SK-N-DZ (cell line): ENCODE data around the gene HSD17B12.
"Not testable (repeated sequence)": the region's sequence is repeated elsewhere in the genome, so short reads cannot be mapped to it uniquely, and the experiment has no call there.

Experiments
- DNase-seq: peaks from one replicate; pipeline ENCODE4 v3.0.0-alpha.2; 2015; ENCODE audit warnings: low spot score

Gene HSD17B12

DNA sequence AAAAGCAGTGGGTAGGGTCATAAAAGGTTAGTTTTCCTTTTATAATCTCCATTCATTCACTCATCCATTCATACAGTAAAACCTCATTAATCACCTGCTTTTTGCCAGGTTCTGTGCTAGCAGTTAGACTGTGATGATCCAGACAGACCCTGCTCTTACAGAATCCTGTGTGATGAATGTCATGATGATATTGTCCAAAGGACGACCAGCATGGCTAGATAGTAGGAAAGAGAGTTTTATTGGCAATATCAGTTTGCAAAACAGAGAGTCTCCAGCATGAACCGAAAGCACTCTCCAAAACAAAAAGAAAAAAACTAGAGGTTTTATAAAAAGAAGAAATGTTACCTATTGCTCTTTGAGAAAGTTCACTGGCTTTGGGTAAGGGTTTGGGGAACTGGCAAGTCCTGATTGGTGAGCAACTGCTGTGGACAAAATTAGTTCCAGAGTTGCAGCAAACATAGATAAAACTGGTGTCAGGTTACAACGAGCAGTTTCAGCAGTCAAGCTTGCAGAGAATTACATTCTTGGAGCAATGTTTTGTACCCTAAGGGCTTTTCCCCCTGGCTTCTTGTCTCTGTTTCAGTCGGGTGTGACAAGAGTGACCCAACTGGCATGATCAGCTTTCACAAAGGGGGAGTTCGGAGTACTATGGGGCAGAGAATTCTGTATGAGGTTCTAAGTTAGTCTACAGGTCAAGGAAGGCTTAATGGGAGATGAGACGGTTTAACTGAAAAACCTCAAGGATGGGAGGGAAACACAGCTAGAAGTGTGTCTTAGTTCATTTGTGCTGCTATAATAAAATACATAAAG, 58.3 kb downstream of the HSD17B12 start:
- peak; percentile 59 for DNase-seq

DNA sequence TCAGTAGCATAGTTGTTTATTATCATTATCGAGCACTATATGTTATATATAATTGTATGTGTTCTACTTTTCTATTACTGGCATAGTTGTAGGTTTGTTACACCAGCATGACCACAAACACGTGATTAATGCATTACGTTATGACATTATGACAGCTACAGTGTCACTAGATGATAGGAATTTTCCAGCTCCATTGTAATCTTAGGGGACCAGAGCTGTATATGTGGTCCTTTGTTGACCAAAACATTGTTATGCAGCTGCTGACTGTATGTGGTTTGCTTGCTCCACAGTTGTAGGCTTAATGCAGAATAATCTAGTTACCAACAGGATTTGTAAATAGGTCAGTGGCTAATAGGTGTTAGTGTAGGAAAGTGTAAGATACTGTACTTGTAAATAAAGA, 66.1 kb downstream of the HSD17B12 start:
- no peak for DNase-seq

DNA sequence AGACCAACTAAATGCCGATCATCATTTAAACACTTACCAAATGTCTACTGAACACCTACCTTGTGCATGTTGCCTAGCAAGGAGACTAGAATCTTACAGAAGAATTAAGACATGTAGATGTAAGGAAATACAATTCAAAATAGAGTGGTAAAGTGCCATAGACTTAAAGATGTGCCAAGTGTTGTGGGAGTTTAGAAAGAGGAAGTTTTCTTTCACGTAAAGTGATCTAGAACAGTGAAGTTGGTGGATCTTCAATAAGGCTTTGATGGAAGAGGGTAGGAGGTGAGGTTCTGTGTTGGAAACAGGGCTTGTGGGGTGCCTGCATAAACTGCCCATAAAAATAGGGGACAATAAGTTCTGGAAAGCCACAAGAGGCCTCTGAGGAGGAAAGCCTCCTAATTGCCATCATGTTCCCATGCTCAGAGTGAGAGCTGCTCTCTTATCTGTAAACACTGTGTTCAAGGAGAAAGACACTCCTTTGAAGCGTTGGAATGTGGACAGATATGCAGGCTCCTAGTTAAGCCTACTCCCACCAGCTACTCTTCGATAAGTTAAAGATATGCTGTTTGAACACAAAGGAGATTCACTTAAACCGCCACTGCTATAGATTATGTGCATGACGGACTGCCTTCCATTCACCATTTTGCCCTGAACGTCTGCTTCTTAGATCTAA, 66.7 kb downstream of the HSD17B12 start:
- DNase-seq, result no peak

DNA sequence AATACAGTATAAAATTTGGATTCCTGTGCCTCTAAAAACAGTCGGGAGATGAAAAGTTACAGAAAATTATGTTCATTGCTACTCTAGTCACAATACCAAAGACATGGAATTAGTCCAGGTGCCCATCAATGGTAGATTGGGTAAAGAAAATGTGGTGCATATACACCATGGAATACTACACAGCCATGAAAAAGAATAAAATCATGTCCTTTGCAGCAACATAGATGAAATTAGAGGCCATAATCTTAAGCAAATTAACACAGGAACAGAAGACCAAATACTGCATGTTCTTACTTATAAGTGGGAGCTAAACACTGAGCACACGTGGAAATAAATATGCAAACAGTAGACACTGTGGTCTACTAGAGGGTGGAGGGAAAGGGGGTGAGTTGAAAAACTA, 67.6 kb downstream of the HSD17B12 start:
- no peak for DNase-seq

DNA sequence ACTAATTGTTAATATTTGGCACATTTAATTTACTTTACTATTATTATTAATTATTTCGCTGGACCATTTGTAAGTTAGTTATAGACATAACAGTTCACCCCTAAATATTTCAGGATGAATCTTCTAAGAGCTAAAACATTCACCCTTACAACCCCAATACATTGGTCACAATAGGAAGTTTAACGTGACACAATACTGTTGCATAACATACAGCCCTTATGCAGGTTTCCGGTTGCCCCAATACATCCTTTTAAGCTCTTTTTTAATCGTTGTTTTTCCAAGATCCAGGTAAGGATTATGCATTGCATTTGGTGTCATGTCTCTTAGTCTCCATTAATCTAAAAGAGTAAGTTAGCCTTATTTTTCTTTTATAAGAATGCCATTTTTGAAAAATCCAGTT, 71.2 kb downstream of the HSD17B12 start:
- DNase-seq, result no peak

DNA sequence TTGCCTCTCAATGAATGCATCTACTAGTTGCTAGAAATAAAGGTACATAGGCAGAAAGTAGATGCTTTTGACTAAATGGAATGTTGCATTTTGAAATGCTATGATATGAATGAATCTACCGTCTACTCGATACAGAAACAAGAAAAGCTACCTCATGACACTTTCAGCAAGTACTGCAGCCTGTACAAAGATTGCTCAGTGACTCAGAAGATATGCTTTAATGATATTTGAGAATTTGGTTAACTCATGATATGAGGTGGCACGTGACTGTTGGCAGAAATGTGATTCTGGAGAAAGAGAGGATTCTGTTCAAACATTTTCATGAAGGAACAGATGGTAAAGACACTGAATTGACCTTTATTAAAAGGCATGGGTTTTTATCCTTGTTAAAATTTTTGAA, 76.0 kb downstream of the HSD17B12 start:
- no peak for DNase-seq

DNA sequence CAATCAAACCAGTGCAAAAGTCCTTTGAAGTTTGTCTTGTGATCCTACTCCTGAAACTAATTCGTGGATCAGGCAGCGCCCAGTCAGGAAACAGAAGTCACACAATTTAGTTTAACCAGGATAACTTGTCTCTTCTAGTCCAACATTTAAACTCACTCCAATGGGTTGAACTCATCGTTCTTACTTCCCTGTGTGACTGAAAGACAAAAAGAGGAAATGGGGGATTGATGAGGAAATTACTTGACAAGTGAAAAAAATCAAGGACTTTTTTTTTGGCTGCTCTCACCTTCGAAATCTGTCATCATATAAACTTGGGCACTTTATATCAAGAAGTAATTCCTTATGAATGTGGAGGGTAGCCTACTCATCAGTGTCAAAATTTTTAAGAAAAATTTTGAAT, 78.4 kb downstream of the HSD17B12 start:
- DNase-seq, result no peak

DNA sequence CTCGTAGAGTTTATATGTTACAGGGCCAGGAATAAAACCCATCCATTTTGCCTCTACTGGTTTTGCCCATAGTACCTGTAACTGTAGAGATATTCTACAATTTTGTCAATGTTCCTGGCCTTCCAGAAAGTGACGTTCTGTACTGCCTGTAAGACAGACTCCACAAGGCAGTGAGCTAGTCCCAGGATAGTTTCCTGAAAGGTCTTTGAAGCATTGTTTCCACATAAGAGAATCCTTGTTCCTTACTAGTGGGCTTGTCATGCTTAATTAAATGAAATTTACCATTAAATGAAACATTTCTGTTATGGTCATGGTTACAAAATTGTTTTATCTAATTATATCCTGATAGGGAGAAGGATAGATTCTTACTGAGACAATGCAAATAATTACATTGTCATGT, 80.4 kb downstream of the HSD17B12 start:
- DNase-seq, result peak; percentile 3

DNA sequence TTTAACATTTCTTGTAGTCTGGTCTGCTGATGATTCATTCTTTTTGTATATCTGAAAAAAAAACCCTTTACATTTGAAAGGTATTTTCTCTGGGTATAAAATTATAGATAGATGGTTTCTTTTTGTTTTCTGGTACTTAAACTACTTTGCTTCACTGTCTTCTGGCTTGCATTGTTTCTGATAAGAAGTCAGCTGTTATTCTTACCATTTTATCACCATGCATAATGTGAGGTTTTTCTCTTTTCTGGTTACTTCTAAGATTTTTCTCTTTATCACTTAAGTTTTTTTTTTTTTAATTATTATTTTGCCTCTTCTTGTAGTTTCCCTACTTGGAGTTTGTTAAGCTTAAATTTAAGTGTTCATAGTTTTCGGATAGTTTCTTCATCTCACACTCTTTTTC, 84.7 kb downstream of the HSD17B12 start:
- no peak for DNase-seq

DNA sequence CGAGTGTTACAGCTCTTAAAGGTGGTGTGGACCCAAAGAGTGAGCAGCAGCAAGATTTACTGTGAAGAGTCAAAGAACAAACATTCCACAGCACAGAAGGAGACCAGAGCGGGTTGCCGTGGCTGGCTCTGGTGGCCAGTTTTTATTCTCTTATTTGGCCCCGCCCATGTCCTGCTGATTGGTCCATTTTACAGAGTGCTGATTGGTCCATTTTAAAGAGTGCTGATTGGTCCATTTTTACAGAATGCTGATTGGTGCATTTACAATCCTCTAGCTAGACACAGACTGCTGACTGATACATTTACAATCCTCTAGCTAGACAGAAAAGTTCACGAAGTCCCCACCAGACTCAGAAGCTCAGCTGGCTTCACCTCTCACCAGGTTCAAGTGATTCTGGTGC, 88.1 kb downstream of the HSD17B12 start:
- not testable (repeated sequence) for DNase-seq

DNA sequence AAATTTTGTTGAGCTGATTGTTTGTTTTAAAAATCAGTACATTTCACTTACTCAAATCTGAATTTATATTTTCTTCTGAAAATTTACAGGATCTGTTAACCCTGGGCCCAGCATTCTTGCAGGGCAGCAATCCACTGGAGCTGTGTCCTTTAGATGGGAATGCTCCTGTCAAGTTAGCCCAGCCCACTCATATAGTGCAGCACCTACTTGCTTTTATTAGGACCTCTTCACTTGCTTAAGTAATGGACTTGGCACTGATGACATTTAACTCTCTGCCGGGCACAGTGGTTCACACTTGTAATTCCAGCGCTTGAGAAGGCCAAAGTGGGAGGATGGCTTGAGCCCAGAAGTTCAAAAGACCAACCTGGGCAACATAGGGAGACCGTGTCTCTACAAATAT, 89.6 kb downstream of the HSD17B12 start:
- no peak for DNase-seq

DNA sequence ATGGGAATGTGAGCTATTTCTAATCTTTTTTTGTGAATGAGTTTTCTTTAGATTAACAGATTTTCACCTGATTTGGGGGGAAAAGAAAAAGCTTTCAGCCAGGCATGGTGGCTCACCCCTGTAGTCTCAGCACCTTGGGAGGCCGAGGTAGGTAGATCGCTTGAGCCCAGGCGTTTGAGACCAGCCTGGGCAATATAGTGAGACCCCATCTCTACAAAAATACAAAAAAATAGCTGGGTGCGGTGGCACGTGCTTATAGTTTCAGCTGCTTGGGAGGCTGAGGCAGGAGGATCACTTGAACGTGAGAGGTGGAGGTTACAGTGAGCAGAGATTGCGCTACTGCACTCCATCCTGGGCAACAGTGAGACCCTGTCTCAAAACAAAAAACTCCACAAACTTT, 92.2 kb downstream of the HSD17B12 start:
- no peak for DNase-seq

DNA sequence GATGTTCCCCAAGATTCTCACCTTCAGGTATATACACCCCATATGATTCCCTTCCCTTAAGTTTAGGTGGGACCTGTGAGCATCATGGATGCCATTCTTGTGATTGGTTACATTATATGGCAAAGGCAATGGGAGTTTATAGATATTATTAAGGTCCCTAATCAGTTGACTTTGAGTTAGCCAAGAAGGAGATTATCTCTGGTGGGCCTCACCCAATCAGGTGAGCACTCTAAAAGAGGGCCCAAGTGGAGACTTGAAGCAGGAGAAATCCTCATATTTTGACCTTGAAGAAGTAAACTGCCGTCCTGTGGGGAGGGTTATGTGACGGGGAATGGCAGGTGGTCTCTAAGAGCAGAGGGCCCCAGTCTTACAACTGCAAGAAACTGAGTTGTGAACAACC, 94.2 kb downstream of the HSD17B12 start:
- DNase-seq, result no peak

DNA sequence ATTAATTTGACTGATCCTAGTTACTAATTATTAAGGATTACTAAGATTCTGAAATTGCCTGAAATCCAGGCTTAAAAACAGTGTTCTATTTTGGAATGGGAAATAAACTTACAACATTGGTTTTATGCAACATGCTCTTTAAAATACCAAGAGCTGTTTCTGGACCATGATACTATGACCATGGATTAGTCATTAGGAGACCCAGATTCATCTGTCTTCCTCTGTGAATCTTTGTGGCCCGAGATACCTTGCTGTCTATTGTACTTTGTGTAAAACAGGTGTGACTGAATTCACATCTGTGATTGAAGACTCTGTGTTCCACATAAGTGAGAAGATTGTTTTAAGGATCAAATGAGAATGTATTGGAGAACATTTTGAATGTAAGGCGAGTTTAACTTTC, 98.8 kb downstream of the HSD17B12 start:
- DNase-seq, result no peak

DNA sequence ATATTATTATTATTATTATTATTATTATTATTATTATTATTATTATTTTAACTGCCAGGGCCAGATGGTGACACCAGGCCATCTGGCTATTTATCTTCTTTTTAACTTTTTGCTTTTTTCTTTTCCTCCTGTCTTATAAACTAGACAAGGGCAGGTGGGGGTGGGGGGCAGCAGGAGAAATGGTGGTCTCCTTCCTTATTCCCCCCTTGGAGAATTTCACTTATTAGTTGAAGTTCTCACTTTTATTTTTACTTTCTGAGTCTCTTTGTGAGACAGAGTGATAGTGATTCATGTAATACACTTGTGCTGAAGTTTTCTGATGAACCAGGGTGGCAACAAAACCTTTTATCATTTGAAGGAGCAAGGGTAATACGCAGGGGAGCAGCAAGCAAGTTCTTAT, 103.8 kb downstream of the HSD17B12 start:
- DNase-seq, result no peak

DNA sequence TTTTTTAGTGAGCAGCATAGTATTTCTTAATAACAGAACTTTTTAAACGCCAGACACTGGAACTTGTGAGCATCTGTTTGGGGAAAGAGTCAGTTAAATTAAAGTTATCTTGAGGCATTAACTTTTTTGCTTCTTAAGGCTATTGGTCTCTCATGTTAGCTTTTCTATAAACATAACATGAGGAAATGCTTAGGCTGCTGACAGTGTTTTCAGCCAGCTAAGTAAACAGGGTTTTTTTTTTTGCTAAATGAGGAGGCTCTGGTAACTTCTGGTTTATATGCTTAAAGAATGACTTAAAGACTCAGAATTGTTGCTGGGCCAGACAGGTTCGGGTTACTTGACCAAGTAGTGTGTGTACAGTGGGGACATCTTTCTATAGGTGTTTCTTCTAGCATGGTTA, 104.3 kb downstream of the HSD17B12 start:
- no peak for DNase-seq

DNA sequence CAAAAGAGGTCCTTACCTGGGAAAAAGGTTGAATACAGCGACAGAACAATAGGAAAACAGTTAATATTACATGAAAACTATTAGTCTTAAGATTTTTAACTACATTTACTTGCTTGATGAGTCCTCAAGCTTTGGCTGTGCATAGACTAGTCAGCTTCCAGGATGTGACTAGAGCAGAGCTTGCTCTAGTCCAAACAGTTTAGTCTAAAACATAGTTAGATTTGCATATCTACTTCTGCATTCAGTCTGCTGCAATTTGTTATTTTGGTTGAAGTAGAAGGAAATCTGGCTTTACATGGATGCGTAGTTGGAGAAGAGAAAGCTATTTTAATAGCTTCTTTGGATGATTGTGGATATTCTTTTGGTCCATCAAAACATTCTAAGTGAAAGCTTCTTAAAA, 104.8 kb downstream of the HSD17B12 start:
- DNase-seq, result no peak

DNA sequence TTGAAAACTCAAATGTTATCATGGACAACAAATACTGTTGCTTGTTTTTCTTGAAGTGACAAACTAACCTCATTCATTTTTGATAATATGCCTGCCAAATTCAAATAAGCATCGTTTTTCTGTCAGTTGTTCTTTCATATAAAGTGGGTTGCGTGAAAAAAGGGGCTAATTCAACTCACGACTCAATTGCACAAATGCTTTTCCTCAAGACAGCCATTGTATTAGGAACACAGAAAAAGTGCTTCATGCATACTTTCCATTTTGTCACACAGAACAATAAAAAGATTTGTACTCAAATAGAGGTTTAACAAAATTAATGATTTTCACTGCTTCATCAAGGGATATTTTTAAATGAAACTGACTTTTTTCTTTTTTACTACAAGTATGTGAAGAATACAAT, 105.5 kb downstream of the HSD17B12 start:
- DNase-seq, result no peak

DNA sequence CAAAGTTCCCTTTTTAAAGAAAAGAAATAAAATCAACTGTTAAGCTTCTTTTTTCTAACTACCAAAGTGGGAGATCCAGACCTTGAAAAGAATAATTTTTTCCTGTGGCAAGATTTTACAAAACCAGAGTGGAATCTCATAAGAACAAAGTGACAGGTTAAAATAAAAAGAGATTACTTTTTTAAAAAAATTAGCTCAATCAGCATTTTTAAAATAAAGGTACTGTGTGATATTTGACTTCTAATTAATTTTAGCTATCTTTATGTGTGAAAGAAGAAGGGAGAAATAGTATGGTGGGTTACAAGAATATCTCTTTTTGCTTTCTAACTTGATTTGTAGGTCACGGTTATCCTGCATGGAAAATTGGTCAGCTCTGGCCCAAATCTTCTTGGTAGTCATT, 107.3 kb downstream of the HSD17B12 start:
- DNase-seq, result no peak

DNA sequence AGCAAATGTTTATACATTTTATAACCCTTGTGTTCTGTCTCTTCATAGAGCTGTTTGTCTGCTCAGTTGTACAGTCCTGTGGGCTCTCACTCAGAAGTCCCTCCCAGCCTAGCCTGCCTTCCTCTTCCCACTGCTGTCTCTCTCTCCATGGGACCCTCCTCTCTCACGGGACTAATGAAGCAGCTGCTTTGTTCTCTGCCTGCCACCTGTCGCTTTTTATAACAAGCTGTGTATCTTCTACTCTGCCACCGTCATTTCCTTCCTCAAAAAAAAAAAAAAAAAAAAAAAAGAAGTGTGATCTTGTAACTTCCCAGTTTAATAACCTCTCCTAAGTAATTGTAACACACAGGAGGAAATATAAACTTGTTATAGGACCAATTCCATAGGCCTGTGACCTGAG, 107.9 kb downstream of the HSD17B12 start:
- DNase-seq, result no peak

DNA sequence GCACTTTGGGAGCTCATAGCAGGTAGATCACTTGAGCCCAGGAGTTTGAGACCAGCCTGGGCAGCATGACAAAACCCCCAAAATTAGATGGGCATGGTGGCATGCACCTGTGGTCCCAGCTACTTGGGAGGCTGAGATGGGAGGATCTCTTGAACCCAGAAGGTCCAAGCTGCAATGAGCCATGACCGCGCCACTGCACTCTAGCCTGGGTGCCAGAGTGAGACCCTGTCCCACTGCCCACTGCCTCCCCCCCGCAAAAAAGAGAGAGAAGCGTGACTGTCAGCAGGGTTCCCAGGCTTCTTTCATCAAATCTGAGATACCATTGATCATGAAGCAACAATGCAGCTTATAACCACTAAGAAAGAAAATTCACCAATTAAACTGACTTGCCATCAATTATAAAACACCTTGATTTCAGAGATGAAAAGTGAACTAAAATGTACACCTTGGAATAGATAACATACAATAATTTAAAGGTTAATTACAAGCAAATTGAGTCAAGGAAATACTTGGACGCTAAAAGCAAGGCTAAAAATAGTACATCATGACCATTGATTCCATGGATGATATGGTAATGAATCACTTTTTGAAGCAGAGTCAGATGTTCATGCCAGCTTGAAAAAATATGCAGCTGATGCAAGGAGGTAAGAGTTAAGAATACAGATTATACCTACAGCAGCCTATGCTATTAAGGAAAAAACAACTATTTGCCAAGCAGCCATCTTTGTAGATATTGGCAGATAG, 109.3 kb downstream of the HSD17B12 start:
- no peak for DNase-seq

DNA sequence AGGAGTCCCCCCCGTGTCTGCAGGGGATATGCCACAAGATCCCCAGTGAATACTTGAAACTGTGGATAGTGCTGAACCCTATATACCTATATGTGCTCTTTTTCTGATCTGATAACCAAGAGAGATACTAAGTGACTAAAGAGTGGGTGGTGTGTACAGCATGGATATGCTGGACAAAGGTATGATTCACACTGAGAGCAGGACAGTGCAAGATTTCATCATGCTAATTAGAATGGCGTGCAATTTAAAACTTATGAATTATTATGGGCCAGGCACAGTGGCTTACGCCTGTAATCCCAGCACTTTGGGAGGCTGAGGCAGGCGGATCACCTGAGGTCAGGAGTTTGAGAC, 109.9 kb downstream of the HSD17B12 start:
- no peak for DNase-seq

DNA sequence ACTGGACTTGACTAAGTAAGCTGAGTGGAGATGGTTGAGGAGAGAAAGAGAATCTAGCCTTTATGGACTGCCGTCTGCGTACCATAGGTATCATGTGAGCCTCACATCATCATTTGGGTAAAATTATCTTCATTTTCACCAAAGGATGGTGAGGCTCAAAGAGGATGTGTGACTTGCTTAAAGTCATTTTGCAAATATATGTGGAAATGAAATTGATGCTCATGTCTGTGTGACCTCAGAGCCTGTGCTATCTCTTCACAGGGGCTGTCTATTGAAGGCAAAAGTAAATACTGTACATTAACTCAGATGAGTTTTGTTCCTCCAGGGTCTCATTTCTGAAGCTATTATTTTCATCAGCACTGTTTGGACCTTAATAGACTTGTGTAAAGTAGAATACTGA, 116.8 kb downstream of the HSD17B12 start:
- no peak for DNase-seq
